Muscle of arm (tissue), 14 donors: ENCODE measurements around the gene RHBDD1. TPM values are rescaled to one million over a fixed set of nuclear protein-coding genes. Genes with fewer than 3 reads are reported as not detected.

Experiments used
- DNase-seq: peaks from one replicate; pipeline ENCODE4 v3.0.0-alpha.2; 2013
- long read RNA-seq, 11 donors: transcript quantifications; one replicate each; lab custom pipeline, GENCODE V29; 2026
- polyA plus RNA-seq, 12 donors: library from polyadenylated mRNA; unstranded; fragments of 120-200 nt; gene quantifications; one replicate each; pipeline ENCODE4 v1.2.1, GENCODE V29; 2013; ENCODE audit not compliant: insufficient read length in 12 of 12

Gene RHBDD1, protein sequence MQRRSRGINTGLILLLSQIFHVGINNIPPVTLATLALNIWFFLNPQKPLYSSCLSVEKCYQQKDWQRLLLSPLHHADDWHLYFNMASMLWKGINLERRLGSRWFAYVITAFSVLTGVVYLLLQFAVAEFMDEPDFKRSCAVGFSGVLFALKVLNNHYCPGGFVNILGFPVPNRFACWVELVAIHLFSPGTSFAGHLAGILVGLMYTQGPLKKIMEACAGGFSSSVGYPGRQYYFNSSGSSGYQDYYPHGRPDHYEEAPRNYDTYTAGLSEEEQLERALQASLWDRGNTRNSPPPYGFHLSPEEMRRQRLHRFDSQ
- 10 to 100 TPM in 11 of 12 donors, not detected in 1; 12.0 to 20.8 (median 17.1) TPM for polyA plus RNA-seq
- long read RNA-seq, donor 1, partial matches to known transcripts = 0 of 1 reads
- long read RNA-seq, donor 1, other reads (novel, unspliced or antisense) = 0 of 1 reads
- long read RNA-seq, donor 2, full-length matches to known transcripts = 4 of 4 reads
- long read RNA-seq, donor 2, partial matches to known transcripts = 0 of 4 reads
- long read RNA-seq, donor 2, other reads (novel, unspliced or antisense) = 0 of 4 reads
- long read RNA-seq, donor 3 = 0 reads
- long read RNA-seq, donor 4, partial matches to known transcripts = 0 of 1 reads
- long read RNA-seq, donor 4, other reads (novel, unspliced or antisense) = 0 of 1 reads
- long read RNA-seq, donor 5, full-length matches to known transcripts = 5 of 5 reads
- long read RNA-seq, donor 5, partial matches to known transcripts = 0 of 5 reads
- long read RNA-seq, donor 5, other reads (novel, unspliced or antisense) = 0 of 5 reads
- long read RNA-seq, donor 6, full-length matches to known transcripts = 1 of 1 reads
- long read RNA-seq, donor 6, partial matches to known transcripts = 0 of 1 reads
- long read RNA-seq, donor 6, other reads (novel, unspliced or antisense) = 0 of 1 reads
- long read RNA-seq, donor 7, full-length matches to known transcripts = 1 of 1 reads
- long read RNA-seq, donor 7, partial matches to known transcripts = 0 of 1 reads
- long read RNA-seq, donor 7, other reads (novel, unspliced or antisense) = 0 of 1 reads
- long read RNA-seq, donor 8, full-length matches to known transcripts = 2 of 2 reads
- long read RNA-seq, donor 8, partial matches to known transcripts = 0 of 2 reads
- long read RNA-seq, donor 8, other reads (novel, unspliced or antisense) = 0 of 2 reads
- long read RNA-seq, donor 9 = 0 reads
- long read RNA-seq, donor 10, full-length matches to known transcripts = 4 of 4 reads
- long read RNA-seq, donor 10, partial matches to known transcripts = 0 of 4 reads
- long read RNA-seq, donor 10, other reads (novel, unspliced or antisense) = 0 of 4 reads
- long read RNA-seq, donor 11, partial matches to known transcripts = 0 of 2 reads
- long read RNA-seq, donor 11, other reads (novel, unspliced or antisense) = 0 of 2 reads

GRCh38 chr2:226835796-226836547 lies at the start of gene RHBDD1:
RHBDD1 (plus strand) TSS chr2:226836054; CDS start chr2:226864694, 28,640 bp downstream.
- DNase-seq = peak; percentile 96

GRCh38 chr2:226788064-226788463 lies 47.8 kb upstream of the RHBDD1 start:
- DNase-seq = no peak

DNA sequence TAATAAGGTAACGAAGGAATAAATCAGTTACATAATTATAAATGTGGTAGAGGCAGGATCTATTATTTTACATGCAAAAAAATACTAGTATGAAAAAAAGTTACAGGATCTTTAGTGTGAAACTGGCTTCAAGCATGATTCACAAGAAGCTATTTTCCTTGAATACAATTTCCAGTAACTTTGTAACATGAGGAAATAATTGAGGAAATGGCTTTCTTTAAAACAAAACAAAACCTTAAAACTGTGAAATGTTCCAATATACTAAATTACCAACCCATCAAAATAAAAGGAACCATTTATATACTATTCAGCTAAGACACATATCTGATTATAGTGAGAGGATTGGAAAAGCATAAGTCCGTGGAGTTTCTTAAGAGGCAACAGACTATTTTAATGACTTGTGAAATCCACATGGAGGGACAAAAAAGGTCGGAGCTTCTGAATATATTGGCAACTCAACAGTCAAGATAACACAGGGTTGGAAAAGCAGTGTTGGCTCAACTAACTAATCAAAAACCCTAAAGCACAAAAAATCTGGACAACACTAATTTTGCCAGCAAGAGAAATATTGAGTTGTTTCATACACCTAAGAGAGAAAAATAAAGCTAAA lies 46.9 kb upstream of the RHBDD1 start:
- no peak for DNase-seq

DNA sequence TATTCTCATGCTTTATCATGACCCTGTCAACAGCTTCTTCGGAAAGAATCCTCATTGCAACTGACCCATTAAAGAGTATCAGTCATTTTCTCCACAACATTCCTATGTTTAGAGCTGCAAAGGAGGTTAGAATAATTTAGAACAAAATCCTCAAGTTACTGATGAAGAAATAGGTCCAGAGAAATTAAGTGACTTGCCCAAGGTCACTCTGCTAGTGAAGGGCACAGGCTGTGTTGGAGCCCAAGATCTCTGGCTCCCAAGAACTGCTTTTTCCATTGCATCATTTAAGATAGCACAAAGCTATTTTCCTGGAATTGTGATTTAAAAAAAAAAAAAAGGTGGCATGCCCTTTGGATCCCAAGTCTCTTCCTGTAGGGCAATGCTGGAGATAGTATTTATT lies 45.8 kb upstream of the RHBDD1 start:
- DNase-seq = no peak

GRCh38 chr2:226790431-226790830 lies 45.4 kb upstream of the RHBDD1 start:
- no peak for DNase-seq

- DNase-seq = no peak
These were observed 44.8 kb upstream of the RHBDD1 start for GRCh38 chr2:226791056-226791486.

DNA sequence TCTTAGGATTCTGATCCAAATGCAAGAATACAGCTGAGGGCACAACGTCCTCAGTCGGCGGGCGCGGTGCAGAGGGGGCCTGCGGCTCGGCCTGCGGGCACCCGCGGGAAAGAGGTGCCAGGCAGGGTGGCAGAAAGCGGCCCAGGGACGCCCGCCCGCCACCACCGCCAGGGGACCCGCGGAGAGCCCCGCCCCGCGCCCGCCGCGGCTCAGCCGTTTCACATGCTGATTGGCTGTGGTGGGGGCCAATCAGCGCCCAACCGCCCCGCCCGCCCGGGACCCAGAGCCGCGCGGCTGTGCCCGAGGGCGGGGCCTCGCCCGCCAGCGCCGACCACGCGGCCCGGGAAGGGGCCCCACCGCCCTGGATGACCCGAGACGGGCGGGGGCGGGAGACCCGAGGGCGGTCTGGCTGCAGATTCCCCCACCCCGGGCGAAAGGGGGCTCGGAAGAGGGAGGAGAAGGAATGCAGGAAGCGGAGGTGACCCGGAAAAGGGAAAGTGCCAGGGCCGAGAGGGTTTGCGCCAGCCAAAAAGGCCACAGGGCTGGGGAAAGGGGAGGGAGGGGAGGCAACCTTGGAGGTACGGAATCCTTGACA lies 44.3 kb upstream of the RHBDD1 start:
- peak; percentile 82 for DNase-seq

DNA sequence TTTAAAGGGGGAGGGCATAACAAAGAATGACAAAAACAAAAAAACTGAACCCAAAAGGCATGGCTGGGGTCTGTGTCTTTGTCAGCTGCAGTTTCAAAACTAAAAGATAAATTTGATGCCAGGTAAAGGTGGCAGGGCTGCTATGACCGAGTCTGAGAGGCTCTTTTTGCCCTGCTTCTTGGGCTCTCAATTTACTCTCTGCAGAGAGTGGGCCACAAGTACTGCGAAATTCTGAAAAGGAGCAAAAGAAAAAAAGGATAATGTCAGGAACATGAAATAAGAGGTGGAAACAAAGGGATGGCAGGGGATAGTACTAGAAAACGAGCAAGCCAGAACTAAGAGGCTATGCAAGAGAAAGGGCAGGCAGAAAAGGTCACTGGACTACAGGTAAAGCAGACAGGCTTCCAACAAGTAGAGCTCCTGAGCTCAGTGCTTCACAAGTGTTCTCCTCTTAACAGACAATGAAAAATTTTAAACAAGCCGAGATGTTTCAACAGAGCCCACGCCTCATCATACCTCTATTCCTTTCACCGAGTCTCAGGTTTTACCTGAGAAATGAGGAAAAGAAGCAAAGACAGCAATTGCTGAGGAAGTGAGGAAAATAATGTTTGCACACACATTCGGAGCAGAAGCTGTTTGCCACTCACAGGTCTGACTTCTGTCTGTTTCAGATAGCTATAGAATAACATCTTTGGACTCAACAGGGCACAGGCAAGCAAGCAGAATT lies 43.5 kb upstream of the RHBDD1 start:
- DNase-seq = no peak

DNA sequence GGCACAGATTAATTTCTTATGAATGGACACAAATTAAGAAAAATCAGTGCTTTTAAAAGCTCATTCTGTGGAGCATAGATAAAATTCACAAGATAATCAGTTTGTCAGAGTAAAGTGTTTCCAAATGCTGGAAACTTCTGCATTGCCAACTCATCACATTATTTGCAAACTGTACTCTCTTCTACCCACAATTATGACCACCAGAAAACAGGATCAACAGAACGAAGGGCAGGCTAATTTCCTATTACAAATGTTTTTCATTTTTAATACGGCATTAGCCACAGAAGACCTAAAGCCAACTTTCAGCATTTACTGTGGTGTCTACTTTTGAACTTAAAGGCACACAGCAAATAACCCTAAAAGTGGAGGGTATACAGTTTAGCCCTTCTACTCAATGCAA lies 42.2 kb upstream of the RHBDD1 start:
- DNase-seq = no peak

GRCh38 chr2:226794196-226794661 lies 41.6 kb upstream of the RHBDD1 start:
- no peak for DNase-seq

GRCh38 chr2:226794751-226795171 lies 41.1 kb upstream of the RHBDD1 start:
- DNase-seq = no peak

DNA sequence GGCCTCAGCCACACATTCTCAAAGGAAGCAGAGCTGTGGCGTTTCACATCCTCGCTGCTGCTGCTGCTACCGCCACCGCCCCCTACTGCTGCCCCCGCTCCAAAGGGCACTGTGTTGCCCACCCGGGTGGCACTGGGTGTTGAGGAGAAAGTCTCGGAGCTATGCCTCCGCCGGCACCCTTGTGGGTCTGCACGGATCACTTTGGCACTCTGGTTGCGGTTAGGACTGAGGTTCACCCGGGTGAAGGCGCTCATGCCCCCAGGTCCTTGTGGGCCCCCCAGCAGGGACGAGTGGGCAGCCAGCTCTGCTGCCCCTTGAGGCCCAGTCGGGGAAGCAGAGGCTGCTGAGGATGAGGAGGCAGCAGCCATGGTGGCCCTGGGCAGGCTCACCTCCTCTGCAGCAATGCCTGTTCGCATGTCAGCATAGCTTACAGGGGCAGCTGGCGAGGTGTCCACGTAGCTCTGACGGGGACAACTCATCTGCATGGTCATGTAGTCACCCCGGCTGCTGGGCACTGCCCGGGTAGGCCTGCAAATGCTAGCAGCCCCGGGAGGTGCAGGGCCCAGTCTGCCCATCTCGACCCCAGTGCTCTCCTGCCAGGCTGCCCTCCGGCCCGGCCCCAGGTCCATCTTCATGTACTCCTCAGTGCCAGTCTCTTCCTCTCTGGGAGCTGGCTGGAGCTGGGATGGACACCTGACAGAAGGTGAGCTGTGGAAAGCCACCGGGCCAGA lies 40.4 kb upstream of the RHBDD1 start:
- no peak for DNase-seq

DNA sequence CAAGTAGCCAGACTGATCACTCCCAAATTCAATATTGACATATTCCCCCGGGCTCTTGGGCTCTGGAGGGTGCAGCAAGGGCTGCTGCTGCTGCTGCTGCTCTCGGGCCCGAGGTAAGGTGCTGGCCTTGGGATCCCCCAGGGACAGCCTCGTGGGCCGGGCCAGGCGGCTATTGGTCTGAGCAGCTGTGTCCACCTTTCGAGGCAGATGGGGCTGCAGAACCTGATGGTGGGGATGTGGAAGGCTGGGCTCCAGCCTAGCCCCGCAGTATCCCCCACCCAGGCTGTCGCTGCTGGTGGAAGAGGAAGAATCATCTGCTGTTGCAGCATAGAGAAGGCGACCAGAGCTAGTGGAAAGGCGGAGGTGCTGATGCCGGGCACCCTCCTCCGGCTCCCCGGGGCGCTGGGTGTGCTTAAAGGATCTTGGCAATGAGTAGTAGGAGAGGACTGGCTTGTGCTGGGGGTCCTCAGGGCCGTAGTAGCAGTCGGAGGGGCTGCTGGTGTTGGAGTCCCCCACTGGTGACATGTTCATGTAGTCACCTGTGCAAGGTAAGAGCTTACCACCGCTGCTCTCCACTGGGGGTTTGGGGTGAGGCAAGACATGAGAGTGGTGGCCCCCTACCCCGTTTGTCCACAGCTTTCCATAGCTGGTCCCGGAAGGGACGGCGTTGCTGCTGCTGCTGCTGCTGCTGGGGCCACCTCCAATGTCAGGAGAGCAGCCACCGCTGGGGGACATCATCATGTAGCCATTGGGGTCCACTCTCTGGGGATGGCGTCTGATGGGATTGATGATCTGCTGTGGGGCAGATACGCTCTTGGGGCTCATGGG lies 39.6 kb upstream of the RHBDD1 start:
- no peak for DNase-seq

DNA sequence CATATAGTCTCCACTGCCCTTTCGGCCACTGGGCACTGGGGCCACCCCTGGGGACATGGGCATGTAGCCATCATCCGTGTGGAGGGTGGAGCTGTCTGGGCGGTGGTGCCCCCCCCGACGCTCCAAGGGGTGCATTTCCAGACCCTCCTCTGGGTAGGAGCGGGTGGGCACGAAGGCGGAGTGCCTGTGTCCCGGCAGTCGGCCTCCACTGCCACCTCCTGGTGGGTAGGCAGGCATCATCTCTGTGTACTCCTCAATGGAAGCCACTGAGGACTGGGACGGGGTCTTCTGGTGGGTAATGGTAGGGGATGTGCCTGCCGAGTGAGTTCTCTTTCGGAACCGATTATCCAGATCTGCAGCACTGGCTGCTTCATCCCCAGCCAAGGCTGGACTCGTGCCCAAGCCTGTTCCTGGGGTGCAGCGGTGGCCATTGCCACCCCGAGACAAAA lies 39.0 kb upstream of the RHBDD1 start:
- no peak for DNase-seq

GRCh38 chr2:226797289-226797988 lies 38.4 kb upstream of the RHBDD1 start:
- no peak for DNase-seq

- no peak for DNase-seq
These were observed 37.8 kb upstream of the RHBDD1 start for GRCh38 chr2:226797989-226798421.
